ENCODE data around the gene SHMT2.

DNA sequence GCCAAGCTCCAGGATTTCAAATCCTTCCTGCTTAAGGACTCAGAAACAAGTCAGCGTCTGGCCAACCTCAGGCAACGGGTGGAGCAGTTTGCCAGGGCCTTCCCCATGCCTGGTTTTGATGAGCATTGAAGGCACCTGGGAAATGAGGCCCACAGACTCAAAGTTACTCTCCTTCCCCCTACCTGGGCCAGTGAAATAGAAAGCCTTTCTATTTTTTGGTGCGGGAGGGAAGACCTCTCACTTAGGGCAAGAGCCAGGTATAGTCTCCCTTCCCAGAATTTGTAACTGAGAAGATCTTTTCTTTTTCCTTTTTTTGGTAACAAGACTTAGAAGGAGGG, 4.7 kb downstream of the SHMT2 start:
- TF ChIP-seq, protein P1, sequence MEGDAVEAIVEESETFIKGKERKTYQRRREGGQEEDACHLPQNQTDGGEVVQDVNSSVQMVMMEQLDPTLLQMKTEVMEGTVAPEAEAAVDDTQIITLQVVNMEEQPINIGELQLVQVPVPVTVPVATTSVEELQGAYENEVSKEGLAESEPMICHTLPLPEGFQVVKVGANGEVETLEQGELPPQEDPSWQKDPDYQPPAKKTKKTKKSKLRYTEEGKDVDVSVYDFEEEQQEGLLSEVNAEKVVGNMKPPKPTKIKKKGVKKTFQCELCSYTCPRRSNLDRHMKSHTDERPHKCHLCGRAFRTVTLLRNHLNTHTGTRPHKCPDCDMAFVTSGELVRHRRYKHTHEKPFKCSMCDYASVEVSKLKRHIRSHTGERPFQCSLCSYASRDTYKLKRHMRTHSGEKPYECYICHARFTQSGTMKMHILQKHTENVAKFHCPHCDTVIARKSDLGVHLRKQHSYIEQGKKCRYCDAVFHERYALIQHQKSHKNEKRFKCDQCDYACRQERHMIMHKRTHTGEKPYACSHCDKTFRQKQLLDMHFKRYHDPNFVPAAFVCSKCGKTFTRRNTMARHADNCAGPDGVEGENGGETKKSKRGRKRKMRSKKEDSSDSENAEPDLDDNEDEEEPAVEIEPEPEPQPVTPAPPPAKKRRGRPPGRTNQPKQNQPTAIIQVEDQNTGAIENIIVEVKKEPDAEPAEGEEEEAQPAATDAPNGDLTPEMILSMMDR (IDR thresholded peaks at IDR 0.05; ENCODE audit: insufficient read depth, low read length): no peak
- TF ChIP-seq GABPA (IDR thresholded peaks at IDR 0.05; ENCODE audit: low read depth) (no peak), POLR2AphosphoS5 (IDR thresholded peaks at IDR 0.05; ENCODE audit: low read depth) (no peak), REST (IDR thresholded peaks at IDR 0.05; ENCODE audit: insufficient replicate concordance, low read depth) (no peak)

Measured in HL-60 (cell line).